HG03139 (cell line): ENCODE results near the gene SND1.

Experiments used
- ATAC-seq: cut with Tn5 transposase; IDR thresholded peaks from one replicate; pipeline ENCODE4 v1.9.1; 2021; ENCODE audit not compliant: unreplicated experiment

Gene SND1

DNA sequence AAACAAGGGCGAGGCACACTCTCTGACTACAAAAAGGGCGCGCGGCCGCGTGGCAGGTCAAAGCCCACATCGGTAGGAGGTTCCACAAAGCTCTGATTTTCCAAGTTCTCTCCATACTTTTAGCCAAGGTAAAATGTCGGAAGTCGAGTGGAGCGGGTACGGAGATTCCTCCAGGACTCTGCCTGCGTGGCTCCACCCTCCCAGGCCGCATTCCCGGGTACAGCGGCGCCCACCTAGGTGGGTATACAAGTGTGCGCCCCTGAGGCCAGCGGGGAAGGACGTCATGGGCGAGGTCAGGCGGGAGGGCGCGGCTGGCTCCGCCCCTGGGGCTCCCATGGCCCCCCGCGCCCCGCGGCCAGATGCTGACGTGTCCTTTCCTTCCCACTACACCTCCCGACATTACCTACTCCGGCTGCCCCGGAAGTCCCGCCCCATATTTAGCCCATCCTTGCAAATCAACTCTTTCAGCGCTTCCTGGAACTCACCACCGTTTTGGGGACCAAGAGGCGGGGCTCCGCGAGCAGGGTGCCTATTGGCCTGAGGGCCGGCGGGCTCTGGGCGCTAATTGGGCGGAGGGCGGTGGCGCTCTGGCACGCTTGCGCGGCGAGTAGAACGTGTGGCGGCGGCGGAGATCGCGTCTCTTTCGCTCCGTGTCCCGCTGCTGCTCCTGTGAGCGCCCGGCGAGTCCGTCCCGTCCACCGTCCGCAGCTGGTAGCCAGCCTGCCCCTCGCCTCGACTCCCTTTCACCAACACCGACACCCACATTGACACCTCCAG is at the start of gene SND1:
SND1 (plus strand) TSS at position 639 of the 777 bp plus-strand sequence. CDS start 180 bp downstream, outside the sequence.
- ATAC-seq = peak; percentile 89

GRCh38 chr7:127608446-127608845 is 43.5 kb upstream of the SND1 start:
- ATAC-seq = no peak

DNA sequence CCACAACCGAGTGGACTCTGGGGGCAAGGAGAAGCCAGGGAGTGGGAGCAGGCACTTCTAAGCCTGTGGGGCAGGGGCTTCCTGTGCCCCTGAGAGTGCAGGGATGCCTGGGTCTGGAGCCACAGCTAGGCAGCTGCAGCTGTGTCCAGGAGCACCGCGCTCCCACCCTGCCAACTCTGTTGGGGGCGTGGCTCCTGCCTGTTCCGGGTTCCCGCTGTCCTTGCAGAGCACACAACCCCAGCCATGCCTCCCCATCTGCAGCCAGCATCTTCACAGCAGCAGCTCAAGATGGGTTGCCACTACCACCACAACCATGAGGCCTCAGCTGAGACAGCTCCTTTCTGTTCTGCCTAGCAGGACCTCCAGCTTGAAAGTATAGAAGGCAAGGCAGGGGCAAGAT is 42.7 kb upstream of the SND1 start:
- no peak for ATAC-seq

DNA sequence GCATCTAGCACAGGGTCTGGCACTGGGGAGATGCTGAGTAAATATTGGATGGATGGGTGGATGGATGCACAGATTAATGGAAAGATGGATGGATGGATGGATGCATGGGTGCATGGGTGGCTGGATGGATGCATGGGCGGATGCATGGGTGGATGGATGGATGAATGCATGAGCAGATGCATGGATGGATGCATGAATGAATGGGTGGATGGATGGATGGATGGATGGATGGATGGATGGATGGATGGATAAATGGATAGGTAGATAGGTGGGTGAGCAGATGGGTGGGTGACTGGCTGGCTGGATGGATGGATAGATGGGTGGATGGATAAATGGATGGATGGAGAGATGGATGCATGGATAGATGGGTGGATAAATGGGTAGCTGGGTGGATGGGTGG is 39.7 kb upstream of the SND1 start:
- no peak for ATAC-seq

DNA sequence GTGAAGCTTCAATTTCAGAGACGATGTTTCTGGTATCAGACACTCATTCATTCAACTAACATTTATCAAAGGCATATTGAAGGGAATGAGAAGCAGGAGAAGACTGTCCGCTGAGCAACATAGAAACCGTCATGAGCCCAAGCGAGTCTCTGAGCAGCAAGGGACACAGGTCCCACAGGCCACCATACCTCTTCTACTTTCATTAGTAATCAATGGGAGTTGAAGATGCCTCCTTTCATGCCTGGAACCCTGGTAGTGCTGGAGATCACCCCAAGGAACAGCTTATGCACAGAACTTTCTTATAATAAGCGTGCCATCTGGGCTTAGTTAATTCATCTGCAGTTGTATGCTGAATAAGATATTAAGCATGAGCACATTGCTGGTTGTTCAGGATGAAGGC is 35.3 kb upstream of the SND1 start:
- no peak for ATAC-seq

- ATAC-seq = no peak
Observed at GRCh38 chr7:127618042-127618441, 34.0 kb upstream of the SND1 start, which contains the start of gene PAX4. PAX4 (minus strand) TSS chr7:127618142; CDS start chr7:127615928, 2,214 bp downstream.

DNA sequence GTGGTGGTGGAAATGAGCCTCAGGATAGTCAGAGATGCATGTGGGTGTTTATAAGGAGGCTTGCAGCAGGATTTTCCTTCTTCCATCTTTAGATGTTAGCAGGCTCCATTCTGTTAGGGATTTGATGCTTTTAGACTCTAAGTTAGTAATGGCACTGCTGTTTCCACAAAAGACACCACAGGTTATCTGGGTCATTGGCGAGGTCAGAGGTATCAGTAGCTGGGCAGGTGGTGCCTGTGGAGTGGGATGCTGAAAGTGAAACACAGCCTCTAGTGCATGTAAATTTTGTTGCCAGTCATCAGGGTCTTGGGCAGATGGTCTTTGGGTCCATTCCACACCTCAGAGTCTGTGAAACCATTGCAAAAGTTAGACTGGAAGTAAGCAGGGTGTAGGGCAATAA is 33.2 kb upstream of the SND1 start:
- no peak for ATAC-seq

DNA sequence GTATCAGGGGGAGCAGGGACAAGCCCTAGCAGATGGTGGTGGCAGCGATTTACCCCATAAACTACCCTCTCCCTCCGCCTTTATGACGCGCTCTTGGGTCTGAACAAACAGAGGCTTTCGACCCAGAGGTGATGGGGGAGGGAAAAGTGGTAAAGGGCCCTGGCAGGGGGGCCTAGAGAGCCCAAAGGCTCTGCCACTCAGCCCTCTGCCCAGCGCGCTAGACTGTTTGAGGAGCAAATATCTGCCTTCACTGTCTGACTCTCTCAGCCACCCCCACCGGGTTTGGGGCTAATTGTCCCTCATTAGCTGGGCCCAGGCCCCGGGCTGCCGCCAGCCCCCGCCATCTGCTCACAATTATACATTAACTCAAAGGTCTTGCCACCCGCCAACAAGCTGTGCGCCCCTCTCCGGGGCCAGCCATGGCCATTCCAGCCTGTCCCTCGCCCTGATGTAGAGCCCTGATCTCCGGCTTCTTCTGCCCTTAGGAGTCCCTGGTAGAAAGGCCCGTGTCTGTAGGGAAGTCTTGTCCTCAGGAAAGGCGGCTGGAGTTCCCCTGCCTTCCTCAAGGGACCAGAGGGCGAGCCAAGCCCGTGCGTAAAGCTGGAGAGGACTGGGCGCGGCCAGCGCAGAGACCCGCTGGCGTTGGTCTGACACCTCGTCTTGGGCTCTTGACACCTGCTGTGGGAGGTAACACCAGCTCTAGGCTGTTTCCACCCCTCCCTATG is 32.2 kb upstream of the SND1 start:
- no peak for ATAC-seq

- ATAC-seq = no peak
Observed at GRCh38 chr7:127620406-127621233, 31.4 kb upstream of the SND1 start.

GRCh38 chr7:127625331-127625730 is 26.7 kb upstream of the SND1 start:
- ATAC-seq = no peak

- ATAC-seq = no peak
Observed at GRCh38 chr7:127628445-127628844, 23.5 kb upstream of the SND1 start.

- no peak for ATAC-seq
Observed at GRCh38 chr7:127629268-127629854, 22.6 kb upstream of the SND1 start.

GRCh38 chr7:127632276-127632910 is 19.6 kb upstream of the SND1 start:
- no peak for ATAC-seq

GRCh38 chr7:127635659-127636285 is 16.2 kb upstream of the SND1 start:
- no peak for ATAC-seq

GRCh38 chr7:127638197-127638596 is 13.8 kb upstream of the SND1 start:
- no peak for ATAC-seq

DNA sequence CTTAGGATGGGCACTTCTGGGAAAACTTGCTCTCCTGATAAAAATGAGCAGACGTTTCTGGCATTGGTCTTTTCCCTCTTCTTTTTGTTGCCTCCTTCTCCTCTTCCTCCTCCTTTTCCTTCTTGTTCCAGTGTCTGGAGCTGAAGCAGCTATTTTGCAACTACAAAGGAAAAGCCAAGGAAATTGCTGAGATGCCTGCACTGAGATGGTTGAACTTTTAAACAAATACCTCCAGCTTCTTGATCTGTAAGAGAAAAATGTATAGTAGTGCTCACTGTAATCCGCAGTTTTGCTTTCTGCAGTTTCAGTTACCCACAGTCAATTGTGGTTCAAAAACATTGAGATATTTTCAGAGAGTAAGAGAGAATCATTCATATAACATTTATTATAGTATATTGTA is 7.5 kb upstream of the SND1 start:
- ATAC-seq = no peak

DNA sequence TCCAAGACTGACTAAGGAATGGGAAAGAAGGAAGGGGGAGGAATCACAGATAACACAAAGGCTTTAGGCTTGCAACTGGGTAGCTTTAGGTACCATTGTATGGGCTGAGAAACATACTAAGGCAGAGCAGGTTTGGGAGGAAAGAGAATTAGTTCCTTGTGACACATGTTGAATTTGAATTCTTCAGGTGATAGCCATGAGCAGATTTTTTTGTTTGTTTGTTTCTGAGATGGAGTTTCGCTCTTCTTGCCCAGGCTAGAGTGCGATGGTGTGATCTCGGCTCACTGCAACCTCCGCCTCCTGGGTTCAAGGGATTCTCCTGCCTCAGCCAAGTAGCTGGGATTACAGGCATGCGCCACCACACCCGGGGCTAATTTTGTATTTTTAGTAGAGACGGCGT is 4.4 kb upstream of the SND1 start:
- no peak for ATAC-seq

DNA sequence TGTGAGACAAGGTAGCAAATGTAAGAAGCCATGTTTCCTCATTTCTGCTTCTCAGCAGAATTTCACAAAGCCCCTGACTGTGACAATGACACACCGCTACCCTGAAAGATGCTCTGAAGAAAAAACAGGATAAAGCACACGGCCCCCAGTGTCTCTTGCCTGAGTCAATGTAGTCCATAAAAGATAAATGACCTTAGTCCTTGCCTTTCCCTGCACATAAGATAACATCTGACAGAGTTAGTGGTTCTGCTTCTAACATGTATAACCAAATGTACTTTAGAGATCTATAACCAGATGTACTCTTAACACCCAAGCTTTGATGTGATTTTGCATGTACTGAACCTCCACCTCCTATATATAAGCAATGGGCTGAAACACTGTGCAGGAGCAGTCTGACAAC is 3.0 kb upstream of the SND1 start:
- no peak for ATAC-seq

DNA sequence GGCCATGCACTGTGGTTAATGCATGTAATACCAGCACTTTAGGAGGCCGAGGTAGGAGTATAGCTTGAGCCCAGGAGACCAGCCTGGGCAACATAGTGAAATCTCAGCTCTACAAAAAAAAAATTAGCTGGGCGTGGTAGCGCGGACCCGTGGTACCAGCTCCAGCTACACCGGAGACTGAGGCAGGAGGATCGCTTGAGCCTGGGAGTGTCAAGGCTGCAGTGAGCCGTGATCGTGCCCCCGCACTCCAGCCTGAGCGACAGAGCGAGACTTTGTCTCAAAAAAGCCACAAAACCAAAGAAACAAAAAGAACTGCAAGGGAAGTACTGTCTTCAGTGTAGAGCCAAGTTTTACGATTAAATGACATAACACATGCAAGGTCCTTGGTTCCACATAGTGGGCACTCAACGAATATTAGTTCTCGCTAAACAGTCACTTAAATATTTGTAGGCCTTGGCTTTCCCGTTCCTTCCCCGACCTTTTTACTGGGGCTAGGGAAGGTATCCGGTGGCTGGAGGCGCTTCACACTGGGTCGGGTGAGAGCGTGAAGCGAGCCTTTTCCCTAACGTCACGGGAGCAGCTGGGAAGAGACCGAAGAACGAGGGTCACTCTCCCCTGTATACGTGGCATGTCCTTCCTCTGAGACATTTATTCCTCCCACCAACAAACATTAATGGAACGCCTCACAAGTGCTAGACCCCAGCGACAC is 993 bp upstream of the SND1 start:
- ATAC-seq = no peak
